ENCODE data around the gene NT5C2.
"Not testable (repeated sequence)": the region's sequence is repeated elsewhere in the genome, so short reads cannot be mapped to it uniquely, and the experiment has no call there.

DNA sequence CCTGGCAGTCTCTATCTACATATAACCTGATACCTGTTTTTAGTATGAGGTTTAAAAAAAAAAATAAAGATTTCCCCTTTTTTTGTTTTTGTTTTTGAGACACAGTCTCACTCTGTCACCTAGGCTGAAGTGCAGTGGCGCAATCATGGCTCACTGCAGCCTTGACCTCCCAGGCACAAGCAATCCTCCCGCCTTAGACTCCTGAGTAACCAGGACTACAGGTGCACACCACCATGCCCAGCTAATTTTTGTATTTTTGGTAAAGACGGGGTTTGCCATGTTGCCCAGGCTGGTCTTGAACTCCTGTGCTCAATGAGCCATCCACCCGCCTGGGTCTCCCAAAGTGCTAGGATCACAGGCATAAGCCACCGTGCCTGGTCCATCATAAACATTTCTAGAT is 25.5 kb downstream of the NT5C2 start:
- TF ChIP-seq, protein P1, sequence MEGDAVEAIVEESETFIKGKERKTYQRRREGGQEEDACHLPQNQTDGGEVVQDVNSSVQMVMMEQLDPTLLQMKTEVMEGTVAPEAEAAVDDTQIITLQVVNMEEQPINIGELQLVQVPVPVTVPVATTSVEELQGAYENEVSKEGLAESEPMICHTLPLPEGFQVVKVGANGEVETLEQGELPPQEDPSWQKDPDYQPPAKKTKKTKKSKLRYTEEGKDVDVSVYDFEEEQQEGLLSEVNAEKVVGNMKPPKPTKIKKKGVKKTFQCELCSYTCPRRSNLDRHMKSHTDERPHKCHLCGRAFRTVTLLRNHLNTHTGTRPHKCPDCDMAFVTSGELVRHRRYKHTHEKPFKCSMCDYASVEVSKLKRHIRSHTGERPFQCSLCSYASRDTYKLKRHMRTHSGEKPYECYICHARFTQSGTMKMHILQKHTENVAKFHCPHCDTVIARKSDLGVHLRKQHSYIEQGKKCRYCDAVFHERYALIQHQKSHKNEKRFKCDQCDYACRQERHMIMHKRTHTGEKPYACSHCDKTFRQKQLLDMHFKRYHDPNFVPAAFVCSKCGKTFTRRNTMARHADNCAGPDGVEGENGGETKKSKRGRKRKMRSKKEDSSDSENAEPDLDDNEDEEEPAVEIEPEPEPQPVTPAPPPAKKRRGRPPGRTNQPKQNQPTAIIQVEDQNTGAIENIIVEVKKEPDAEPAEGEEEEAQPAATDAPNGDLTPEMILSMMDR (IDR thresholded peaks at IDR 0.05; ENCODE audit: low read depth, low read length, poor library complexity, severe bottlenecking) = not testable (repeated sequence)
- not testable (repeated sequence) for TF ChIP-seq EZH2phosphoT487 (IDR thresholded peaks at IDR 0.05; ENCODE audit: borderline replicate concordance, low read length)
